Measurements from ENCODE around the gene BRAP.
"Not testable (repeated sequence)": the region's sequence is repeated elsewhere in the genome, so short reads cannot be mapped to it uniquely, and the experiment has no call there.

DNA sequence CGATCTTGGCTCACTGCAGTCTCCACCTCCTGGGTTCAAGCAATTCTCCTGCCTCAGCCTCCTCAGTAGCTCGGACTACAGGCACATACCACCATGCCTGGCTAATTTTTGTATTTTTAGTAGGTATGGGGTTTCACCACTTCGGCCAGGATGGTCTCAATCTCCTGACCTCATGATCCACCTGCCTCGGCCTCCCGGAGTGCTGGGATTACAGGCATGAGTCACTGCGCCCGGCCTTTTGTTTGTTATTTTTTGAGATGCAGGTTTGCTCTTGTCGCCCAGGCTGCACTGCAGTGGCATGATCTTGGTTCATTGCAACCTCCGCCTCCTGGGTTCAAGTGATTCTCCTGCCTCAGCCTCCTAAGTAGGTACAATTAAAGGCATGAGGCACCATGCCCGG, 33.6 kb upstream of the BRAP start:
- TF ChIP-seq, protein P1, sequence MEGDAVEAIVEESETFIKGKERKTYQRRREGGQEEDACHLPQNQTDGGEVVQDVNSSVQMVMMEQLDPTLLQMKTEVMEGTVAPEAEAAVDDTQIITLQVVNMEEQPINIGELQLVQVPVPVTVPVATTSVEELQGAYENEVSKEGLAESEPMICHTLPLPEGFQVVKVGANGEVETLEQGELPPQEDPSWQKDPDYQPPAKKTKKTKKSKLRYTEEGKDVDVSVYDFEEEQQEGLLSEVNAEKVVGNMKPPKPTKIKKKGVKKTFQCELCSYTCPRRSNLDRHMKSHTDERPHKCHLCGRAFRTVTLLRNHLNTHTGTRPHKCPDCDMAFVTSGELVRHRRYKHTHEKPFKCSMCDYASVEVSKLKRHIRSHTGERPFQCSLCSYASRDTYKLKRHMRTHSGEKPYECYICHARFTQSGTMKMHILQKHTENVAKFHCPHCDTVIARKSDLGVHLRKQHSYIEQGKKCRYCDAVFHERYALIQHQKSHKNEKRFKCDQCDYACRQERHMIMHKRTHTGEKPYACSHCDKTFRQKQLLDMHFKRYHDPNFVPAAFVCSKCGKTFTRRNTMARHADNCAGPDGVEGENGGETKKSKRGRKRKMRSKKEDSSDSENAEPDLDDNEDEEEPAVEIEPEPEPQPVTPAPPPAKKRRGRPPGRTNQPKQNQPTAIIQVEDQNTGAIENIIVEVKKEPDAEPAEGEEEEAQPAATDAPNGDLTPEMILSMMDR (conservative IDR thresholded peaks at IDR 0.05; ENCODE audit: low read depth, low read length) = not testable (repeated sequence)
- not testable (repeated sequence) for TF ChIP-seq EZH2 (IDR thresholded peaks at IDR 0.05; ENCODE audit: low read length, unreplicated experiment); EZH2phosphoT487 (IDR thresholded peaks at IDR 0.05; ENCODE audit: borderline replicate concordance, low read length)
